Activated CD4-positive, alpha-beta T cell treated with anti-CD3 and anti-CD28 coated beads for 4 hours (primary cell): ENCODE data around the gene NUMA1.

Source experiments
- DNase-seq, 2 donors: peaks; one replicate each; pipeline ENCODE4 v3.0.0-alpha.2; 2020

The NUMA1 gene

GRCh38 chr11:72058416-72059034 is 21.8 kb downstream of the NUMA1 start:
- no peak for DNase-seq

DNA sequence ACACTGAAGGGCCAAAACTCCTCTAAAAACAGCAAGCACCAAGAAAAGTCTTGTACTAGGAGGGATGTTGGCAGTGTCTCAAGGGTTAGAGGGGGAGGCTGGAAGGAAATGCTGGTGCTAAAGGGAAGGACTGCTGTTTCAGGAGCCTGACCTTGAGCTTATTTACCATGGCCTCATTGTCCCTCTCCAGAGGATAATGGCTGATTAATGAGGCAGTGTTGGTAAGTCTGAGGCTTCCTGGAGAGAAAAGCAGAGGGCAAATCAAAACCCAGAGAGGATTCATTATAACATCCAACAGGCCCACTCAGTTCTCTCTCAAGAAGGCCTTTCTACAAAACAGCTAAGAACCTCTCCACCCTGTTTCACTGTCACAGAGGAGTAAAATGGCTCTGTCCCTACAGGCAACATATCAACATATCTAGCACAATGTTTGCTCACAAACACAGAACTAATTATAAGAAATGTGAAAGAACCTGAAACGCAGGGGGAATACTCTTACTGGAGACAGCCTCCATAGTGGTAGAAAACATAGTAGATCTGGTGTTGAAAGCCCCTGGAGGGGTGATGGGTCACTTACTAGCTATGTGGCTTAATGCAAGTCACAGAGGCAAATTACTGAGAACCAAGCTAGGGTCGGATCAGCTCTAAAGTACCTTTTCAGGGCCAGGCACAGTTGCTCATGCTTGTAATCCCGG is 31.4 kb downstream of the NUMA1 start:
- no peak for DNase-seq

GRCh38 chr11:72045849-72046248 is 34.5 kb downstream of the NUMA1 start:
- no peak for DNase-seq

DNA sequence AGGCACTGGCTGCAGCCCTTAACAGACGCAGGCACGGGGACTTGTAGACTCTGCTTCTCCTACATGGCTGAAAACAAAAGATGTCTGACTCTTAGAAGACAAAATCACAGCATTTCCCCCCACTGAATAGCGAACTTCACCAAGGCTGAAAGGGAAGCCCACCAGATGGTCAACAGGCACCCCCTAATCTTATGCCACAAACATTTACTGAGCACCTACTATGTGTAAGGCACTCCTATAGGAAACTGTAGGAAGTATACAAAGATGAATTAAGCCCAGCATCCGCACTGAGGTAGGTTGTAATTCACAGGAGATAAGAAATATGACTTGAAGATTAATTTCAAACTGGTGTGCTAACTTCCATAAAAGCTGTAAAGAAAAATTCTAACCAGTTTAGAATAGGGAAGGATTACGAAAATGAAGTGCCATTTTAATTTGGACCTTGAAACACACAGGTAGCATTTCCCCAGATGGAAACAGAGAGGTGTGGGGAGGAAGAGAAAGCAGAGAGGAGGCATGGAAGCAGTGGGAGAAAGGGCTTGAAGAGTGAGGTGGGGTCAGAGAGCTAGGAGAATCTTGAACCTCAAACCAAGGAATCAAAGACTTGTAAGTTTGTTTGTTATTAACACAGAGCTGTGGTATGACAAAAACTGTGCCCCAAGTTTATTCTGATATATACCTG is 38.1 kb downstream of the NUMA1 start:
- no peak for DNase-seq

GRCh38 chr11:72041364-72042063 is 38.8 kb downstream of the NUMA1 start:
- DNase-seq: peak; percentile 31 to 40

DNA sequence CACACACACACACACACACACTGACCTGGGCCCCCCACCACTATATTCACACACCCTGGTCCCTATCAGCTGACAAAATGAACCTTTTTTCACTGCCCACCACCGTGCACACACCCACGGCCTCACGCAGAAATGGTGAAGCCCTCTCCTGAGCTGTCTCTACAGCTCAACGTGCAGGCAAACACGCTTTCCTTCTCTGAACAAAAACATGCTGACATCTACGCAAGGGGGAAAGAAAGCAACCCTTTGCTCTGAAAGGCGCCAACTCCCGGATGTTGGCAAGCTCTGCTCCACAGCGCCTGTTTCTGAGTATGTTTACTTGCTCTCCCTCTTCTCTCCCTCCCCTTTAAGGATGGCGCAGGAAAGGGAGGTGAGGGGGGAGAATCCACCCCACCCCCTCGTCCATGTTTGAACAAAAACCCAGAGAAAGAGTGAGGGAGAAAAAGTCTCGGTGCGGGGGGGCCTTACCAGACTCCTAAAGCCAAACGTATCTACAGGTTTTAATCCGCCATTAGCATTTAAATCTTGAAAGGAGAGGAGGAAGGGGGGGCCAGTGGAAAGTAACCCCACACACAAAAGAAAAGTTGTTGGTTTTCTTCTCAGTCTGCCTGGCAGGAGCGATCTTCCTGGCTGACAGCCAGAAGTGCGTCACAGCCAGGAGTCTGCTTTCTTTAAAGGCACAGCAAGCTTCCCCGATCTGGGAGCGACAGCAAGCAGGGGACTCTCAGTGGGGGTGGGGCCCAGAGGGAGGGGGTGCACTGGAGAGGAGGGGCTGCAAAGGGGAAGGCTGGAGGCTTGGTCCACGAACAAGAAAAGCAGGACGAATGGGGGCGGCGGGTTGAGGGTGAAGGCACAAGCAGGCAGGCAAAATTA is 39.6 kb downstream of the NUMA1 start:
- DNase-seq: peak; percentile 72 to 75

DNA sequence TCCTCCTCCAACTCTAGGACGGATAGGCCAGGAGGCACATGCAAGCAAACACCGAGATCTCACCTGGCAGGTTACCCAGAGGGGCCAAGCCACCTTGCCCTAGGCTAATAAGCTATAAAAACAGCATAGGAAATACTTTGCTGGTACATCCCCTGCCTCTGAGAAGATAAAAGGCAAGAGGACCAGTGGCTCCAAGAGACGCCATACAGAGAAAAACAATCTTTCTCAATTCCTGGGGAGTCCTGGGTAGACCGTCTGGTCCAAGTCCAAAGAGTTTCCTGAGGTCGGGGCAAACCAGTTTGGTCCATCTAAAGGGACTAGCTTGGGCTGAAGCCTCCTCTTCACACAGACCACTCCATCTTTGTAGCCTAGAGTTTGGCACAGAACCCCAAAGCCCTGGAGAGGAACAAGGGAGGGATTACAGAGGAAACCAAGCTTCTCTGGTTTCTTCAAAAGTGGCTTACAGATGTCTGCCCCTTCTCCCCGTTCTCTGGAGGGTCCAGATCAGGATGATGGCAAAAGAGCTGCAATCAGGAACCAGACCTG is 40.4 kb downstream of the NUMA1 start:
- no peak for DNase-seq

DNA sequence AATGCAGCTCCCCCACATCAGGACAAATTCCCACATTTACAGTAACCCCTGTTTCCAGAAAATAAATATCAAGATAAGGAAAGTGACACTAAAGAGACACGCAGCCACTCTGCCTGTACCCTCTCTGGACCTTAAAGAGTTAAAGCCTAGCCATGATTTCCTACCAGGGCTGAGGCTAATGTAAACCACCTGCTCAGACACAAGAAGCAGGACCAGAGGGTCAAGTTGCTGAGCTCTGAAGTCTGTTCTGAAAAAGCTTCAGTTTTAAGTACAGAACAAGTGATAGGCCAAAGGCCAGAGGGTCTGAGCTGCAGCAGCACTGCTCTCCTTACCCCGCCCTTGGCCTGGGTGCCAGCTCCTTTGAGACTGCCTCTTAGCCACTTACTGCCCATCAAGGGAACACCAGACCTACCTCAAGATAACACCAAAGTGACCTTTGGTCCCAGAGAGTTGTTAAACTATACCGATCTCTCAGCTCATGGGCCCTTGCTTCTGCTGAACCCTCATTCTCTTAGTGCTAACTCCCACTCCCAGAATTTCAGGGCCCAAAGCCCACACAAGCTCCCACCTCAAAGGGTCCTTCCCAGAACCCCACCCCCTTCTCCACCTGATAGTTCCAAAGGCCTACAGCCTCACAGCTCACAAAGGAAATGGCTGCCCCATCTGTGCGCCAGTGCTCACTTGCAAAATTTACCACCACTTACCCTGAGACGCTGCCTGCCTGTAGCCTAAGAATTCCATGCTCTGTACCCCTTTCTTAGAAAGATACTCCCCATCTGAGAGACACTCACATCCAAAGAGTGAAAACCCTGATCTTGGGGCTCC is 41.1 kb downstream of the NUMA1 start:
- no peak for DNase-seq

GRCh38 chr11:72038491-72038890 is 41.9 kb downstream of the NUMA1 start:
- no peak for DNase-seq

DNA sequence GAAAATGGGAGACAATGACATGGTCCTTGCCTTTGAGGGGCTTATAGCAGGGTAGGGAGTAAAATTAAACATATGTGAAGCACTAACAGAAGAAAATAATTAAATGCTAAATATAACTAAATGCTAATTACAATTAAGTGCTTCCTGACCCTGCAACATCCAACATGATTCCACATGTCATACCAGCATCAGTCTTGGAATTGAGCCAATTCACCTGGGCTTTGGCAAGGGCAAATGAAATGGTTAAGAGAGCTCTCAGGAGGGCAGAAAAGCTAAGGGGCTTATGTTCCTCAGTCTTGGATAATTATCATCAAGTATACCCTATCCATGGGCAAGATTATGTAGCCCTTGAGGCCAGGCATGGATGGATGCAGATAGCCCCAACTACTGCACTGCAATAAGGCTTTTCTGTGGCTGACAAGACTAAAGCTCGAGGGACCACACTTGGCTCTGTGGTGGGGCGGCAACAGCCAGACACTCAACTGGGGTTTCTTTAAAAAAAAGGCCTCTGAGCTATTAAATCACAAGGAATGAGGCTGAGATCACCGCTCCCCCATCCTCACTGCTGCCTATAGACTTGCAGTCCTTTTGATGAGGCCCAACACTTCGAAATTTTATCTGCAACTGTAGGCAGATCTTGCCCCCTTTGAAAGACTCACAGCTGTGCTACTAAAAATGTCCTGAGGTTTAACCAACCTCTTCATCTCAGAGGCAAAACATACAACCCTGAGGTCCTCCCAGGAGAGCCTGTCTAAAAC is 42.6 kb downstream of the NUMA1 start:
- no peak for DNase-seq

- DNase-seq: no peak
These were observed 43.7 kb downstream of the NUMA1 start for GRCh38 chr11:72036687-72037086.

GRCh38 chr11:72030472-72031045 is 49.8 kb downstream of the NUMA1 start:
- no peak for DNase-seq

- no peak for DNase-seq
These were observed 54.3 kb downstream of the NUMA1 start for GRCh38 chr11:72026090-72026489.

DNA sequence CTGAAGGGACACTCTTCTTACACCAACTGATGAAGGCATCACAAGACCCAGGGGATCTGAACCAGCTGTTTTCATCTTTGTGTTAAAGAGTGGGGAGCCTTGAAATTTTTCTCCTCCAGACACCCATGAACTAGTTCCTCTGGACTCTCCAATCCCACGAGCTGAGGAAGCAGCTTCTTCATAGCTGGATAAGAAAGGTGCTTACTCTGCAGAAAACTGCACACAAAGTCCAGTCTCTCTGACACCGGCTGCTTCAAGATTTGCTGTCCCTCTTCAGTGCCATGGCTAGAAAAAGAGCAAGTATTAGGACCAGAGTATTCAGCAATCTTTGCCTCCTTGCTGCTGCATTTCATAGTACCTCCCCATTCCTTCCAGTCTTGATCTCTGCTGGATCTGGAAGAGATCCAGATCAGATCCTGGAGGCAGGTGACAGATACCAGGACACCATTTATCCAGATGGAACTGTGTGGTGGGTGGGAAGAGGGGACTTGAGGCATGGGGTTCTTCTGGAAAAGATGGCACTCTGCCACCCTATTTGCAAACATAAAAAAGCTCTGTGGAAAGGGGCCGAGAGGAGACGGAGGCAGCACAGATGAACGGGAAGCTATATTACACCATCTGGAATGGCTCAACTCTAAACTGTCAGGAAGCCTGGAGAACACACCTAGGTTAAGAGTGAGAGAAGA is 56.1 kb downstream of the NUMA1 start:
- no peak for DNase-seq

- DNase-seq: no peak
These were observed 57.0 kb downstream of the NUMA1 start for GRCh38 chr11:72023335-72023734.

DNA sequence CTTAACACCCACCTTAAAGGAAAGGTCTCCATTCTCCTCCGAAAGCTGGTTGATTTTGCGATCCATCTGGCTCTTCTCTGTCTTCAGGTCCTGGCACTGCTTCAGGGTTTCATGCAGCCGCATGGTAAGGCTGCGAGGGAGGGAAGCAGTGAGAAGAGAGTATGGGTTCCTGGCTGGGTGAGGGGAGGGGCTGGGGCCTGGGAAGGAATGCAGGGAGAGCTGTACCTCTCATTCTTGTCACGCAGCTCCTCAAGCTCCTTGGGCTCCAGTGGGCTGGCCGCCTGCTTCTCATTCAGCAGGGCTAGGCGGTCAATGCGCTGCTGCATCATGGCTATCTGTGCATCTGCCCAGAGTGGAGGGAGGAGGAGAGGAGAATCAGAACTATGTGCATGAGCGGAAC is 62.2 kb downstream of the NUMA1 start:
- DNase-seq: no peak

DNA sequence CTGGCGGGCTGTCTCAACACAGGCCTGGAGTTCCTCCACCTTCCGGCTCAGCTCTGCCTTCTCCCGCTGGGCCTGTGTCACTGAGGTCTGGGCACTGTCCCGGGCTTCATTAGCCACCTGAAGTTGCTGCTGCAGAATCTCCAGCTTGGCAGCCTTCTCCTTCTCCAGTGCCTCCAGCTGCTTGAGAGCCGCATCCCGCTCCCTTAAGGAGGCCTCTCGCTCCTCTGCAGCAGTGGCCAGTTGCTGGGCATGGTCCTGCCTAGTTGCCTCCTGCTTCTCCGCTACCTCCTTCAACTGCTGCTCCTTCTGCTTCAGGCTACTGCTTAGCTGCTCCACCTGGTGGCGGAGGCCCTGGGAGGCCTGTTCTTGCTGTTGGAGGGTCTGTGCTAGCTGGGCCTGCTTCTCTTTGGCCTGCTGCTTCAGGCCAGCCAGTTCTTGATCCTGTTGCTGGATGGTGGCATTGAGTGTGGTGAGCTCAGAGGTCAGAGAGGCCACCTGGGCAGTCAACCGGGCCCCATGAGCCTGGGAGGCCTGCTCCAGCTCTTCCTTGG is 64.8 kb downstream of the NUMA1 start:
- no peak for DNase-seq

DNA sequence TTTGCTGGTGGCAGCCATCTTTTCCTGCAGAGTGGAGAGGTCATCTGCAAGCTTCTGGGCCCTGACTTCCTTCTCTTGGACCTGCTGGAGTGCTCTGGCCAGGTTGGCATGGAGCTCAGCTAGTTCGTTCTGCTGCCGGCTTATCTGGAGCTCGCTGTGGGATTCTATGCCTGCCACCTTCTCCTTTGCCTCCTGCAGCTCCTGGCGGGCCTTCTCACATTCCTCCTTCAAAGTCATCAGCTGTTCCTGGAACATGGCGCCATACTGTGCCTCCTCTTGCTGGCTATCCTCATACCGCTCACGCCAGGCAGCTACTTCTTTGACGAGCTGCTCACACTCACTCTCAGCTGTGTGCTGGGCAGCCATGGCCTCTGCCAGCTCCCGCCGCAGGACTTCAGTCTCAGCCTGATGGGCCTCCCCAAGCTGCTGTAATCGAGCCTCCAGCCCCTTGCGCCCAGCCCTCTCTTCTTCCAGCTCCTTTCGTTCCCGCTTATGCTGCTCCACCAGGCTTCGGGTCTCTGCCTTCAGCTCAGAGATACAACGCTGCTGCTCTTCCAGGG is 65.5 kb downstream of the NUMA1 start:
- DNase-seq: no peak
